Left cardiac atrium (tissue), 4 donors: ENCODE data around the gene LRRC8B. TPM values are rescaled to one million over a fixed set of nuclear protein-coding genes. Genes with fewer than 3 reads are reported as not detected.
"Not testable (repeated sequence)": the region's sequence is repeated elsewhere in the genome, so short reads cannot be mapped to it uniquely, and the experiment has no call there.

Experiments
- ATAC-seq, 2 donors: fragments of 200-7000 bp; cut with Tn5 transposase; one replicate each; pipeline ENCODE4 v1.9.1; 2020; ENCODE audit warnings: mild to moderate bottlenecking in 2 of 2, moderate library complexity in 2 of 2
- DNase-seq: peaks from one replicate; pipeline ENCODE4 v3.0.0-alpha.2; 2020
- intact Hi-C, 2 donors: fragments of 100-400 bp; cut with DNase I; formaldehyde crosslinking; loops; one replicate each; pipeline versions ENCODE4 v1.14.1 to v1.15.1; 2022 to 2023
- long read RNA-seq: library from polyadenylated mRNA; unstranded; transcript quantifications from one replicate; pipeline ENCODE4 v2.0.0, GENCODE V29; 2021
- total RNA-seq, 2 donors: library from RNA; stranded (reverse); fragmentation: NEBNext Ultra II Directional; extraction: Animal tissue kit (Norgen Biotek cat#: 25700); gene quantifications; one replicate each; pipeline ENCODE4 v1.2.1, GENCODE V29; 2021
- donor health status: DM: no; HTN: yes; CAD: no.
- donor health status: DM: no; HTN: yes; CAD: no; lungs with severe emphysema.
- donor health status: DM: yes; HTN: yes; CAD: no.
- donor health status: Dilated cardiomyopathy.

The LRRC8B gene
- total RNA-seq, result 1 to 10 TPM; 4.9 to 6.9 TPM
- long read RNA-seq, result 0 reads

GRCh38 chr1:89524369-89525168 is at the start of gene LRRC8B:
Gene LRRC8B, plus strand, starts transcription at chr1:89524829. Its CDS starts 57,822 bp downstream, at chr1:89582651.
- peak; percentile 95 for DNase-seq
- intact Hi-C loops, result loop anchor here (10.0 kb wide), 1 partner anchor 80 kb away; no protein-coding TSS in a partner anchor
- peak; percentile 99 for ATAC-seq

GRCh38 chr1:89475269-89475668 is 49.4 kb upstream of the LRRC8B start:
- DNase-seq (no peak), ATAC-seq (no peak)
- intact Hi-C loops, result no loop called here

DNA sequence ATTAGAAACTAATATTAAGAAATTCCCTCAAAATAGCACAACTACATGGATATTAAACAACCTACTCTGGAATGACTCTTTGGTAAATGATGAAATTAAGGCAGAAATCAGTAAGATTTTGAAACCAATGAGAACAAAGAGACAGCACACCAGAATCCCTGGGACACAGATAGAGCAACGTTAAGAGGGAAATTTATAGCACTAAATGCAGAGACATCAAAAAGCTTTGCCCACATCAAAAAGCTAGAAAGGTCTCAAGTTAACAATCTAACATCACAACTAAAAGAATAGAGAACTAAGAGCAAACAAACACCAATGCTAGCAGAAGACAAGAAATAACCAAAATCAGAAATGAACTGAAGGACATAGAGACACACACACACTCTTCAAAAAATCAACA is 48.6 kb upstream of the LRRC8B start:
- intact Hi-C loops, result no loop called here
- DNase-seq, result no peak
- no peak for ATAC-seq

- DNase-seq, result peak; percentile 82
- intact Hi-C loops, result loop anchor here (2.0 to 5.0 kb wide), 3 partner anchors 114 to 279 kb away; no protein-coding TSS in a partner anchor
- peak; percentile 71 to 72 for ATAC-seq
These were observed 41.4 kb upstream of the LRRC8B start for GRCh38 chr1:89483010-89483756.

DNA sequence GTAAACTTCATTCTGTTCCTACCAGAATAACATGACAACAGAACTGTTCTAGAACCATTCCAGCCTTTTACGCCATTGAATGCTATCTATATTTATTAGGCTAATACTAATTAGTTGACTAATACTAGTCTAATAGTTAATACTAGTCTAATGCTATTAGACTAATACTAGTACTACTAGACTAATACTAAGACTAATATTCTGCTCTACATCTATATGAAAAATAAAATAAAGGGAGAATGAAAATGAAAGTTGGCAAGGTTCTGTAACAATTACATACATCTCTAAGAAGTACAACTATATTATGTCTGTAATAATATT is 40.9 kb upstream of the LRRC8B start:
- intact Hi-C loops, result loop anchor here (2.0 to 5.0 kb wide), 3 partner anchors 114 to 279 kb away; no protein-coding TSS in a partner anchor
- no peak for DNase-seq
- ATAC-seq, result no peak

GRCh38 chr1:89484092-89485038 is 40.3 kb upstream of the LRRC8B start:
- ATAC-seq (no peak), DNase-seq (no peak)
- intact Hi-C loops, result loop anchor here (5.0 kb wide), 2 partner anchors 113 to 278 kb away; no protein-coding TSS in a partner anchor

DNA sequence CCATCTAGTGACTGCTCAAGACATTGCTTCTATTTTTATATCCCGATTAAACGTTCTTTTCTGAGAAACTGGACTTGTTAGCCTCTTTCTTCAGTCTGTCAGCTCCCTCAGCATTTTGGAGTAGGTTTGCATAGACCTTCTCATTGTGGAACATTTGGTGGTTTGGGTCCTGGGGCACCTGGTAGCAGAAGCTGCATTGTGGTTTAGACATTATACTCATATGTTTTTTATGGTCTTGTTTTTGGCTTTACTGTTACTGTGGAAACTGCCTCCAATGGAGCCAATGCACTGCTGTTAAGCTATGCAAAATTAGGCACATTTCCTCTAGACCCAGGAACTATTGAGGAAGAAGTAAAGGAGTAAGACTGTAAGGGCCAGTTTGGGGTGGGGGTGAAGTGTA is 36.7 kb upstream of the LRRC8B start:
- ATAC-seq (no peak), DNase-seq (no peak)
- intact Hi-C loops, result no loop called here

DNA sequence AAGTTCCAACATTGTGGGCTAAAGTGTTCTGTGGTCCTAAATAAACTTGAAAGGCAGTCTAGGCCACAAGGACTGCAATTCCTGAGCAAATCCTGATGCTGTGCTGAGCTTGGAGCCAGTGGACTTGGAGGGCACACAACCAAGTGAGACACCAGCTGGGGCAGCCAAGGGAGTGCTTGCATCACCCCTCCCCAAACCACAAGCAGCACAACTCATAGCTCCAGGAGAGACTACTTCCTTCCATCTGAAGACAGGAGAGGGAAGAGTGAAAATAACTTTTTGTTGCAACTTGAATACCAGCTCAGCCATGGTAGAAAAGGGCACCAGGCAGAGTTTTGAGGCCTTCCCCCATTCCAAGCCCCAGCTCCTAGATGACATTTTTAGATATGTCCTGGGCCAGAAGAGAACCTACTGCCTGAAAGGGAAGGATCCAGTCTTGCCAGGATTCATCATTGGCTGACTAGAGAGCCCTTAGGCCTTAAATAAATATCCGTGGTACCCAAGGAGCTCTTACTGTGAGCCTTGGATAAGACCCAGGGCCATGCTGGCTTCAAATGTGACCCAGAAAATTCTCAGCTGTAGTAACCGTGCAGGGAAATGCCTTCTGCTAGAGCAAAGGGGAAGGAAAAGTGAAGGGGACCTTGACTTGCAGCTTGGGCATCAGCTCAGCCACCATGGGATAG is 35.4 kb upstream of the LRRC8B start:
- intact Hi-C loops, result no loop called here
- ATAC-seq, result no peak
- DNase-seq, result no peak

DNA sequence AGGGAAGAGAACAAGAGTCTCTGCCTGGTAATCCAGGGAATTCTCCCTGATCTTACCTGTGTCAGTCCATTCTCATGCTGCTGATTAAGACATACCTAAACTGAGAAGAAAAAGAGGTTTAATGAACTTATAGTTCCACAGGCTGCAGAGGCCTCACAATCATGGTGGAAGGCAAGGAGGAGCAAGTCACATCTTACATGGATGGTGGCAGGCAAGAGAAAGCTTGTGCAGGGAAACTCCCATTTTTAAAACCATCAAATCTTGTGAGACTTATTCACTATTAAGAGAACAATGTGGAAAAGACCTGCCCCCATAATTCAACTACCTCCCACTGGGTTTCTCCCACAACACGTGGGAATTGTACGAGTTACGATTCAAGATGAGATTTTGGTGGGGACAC is 34.2 kb upstream of the LRRC8B start:
- intact Hi-C loops, result no loop called here
- ATAC-seq (no peak), DNase-seq (no peak)

- intact Hi-C loops, result no loop called here
- ATAC-seq, result no peak
- DNase-seq, result no peak
These were observed 25.3 kb upstream of the LRRC8B start for GRCh38 chr1:89499320-89499719.

DNA sequence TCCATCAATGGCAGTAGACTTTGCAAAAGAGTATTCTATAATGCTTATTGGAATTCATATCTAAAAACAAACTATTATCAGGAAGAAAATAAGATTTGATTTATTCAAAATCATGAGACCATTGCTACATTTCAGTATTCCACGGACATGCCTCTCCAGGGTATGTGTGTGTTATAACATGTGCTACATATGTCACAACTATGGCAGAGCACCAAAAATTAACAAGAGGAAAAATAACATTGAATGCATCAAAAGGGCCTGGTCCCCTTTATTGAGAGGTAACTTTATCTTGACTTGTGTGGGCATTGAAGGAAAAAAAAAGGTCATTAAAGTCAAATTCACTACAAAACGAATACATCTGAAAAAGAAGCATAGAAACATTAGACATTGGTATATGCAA is 22.6 kb upstream of the LRRC8B start:
- no peak for ATAC-seq
- no peak for DNase-seq
- intact Hi-C loops, result no loop called here

GRCh38 chr1:89502895-89503294 is 21.7 kb upstream of the LRRC8B start:
- ATAC-seq (no peak), DNase-seq (no peak)
- intact Hi-C loops, result no loop called here

- no peak for ATAC-seq
- intact Hi-C loops, result no loop called here
- no peak for DNase-seq
These were observed 20.9 kb upstream of the LRRC8B start for GRCh38 chr1:89503690-89504089.

DNA sequence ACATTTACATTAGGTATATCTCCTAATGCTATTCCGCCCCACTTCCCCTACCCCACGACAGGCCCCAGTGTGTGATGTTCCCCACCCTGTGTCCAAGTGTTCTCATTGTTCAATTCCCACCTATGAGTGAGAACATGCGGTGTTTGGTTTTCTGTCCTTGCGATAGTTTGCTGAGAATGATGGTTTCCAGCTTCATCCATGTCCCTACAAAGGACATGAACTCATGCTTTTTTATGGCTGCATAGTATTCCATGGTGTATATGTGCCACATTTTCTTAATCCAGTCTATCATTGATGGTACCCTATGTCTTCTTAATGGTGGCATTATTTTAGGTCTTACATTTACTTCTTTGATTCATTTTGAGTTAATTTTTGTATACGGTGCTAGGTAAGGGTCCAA is 14.6 kb upstream of the LRRC8B start:
- ATAC-seq, DNase-seq, intact Hi-C loops: not testable (repeated sequence)

DNA sequence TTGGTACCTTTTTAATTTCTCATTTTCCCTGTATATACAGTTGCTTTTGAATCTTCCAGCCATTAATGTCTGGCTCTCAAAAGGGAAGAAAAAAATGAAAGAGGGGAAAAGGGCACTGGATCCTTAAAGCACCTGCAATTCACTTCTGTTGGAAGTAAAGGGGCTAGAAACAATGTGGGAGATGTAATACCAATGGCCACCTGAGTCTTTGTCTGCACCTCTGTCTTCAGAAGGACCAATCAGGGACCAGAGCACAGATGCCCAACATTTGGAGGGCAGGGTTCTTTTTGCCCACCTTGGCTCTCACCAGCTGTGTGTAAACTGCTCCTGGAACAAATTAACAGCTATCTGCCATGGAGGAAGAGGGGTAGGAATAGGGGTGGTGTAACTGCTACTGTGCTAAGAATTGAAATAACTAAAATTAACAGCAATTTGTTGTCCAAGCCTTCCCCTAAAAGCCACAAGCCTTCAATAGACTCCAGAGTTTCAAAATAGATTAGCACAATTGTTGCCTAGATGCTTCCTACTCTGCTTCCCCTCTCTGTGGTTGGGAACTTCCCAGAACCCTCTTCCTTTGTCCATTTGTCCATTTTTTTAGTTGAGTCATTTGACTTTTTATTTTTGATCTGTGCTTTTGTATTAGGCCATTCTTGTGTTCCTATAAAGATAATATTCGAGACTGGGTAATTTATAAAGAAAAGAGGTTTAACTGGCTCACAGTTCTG is 11.5 kb upstream of the LRRC8B start:
- DNase-seq (no peak), ATAC-seq (no peak)
- intact Hi-C loops, result no loop called here

DNA sequence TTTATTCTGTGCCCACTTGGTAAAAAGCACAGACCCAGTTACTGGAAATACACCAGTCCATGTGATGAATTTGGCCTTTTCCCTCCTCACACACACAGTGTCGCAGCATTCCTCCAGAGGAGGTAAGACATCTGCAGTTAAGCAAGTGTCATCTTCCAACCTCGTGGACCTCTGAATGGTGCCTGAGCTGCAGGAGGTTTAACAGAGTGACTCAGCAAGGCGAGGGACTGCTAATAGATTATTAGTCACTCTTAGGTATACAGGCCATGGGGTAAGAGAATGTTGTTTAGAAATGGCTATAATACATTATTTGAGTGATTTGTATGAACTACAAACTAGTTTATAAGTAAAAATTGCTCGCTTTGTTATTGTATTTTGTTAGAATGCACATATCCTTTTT is 8.6 kb upstream of the LRRC8B start:
- intact Hi-C loops, result no loop called here
- DNase-seq, result no peak
- no peak for ATAC-seq

DNA sequence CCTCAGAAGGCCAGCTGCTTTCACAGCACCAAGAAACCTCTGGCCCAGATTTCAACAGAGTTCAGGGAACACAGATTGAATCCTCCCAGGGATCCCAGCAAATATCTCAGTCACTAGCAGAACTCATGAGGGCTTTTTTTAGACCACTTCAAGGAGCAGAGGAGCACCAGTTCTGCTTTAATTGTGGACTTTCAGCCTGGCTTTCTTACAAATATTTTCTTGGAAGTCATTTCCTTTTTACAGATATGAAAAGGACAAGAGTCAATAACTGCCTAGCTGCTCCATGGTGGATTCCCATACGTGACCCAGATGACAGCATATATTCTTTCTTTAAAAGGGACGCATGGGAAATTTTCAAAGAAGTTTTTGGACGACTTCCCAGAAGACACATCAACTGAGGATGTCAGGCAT is 6.4 kb upstream of the LRRC8B start:
- intact Hi-C loops, result no loop called here
- no peak for DNase-seq
- peak; percentile 64 to 91 for ATAC-seq

DNA sequence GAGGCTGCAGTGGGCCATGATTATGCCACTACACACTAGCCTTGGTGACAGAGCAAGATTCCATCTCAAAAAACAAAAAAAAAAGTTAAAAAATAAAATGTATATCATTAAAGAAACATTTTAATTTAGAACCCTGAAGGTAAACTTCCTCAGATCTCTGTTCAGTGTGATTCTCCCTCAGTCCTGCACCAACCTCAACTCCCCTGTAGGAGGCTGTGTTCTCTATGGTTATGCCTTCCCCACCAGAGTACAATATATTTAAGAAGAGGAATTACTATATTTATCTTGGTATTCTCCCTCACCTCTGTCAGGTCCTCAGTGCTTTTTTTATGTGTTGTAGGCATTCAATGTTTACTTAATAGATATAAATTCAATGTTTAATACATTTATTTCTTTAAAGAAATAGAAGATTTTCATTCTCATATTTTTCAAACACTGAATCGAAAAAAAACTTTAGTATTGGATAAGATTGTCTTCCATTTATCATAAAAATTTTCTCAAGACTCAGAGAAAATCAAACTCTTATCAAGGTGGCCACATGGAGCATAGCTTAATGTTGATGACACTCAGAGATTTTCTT is 4.8 kb upstream of the LRRC8B start:
- no peak for ATAC-seq
- no peak for DNase-seq
- intact Hi-C loops, result loop anchor here (10.0 kb wide), 1 partner anchor 85 kb away; no protein-coding TSS in a partner anchor
